Skeletal muscle tissue (tissue), 4 donors: ENCODE results near the gene SVIL. TPM values are rescaled to one million over a fixed set of nuclear protein-coding genes. Genes with fewer than 3 reads are reported as not detected.

Source experiments
- H3K27ac ChIP-seq: one replicate; pipeline ENCODE4 v1.7.0; 2013; ENCODE audit warnings: mild to moderate bottlenecking, low read depth, low read length, inconsistent platforms
- H3K27me3 ChIP-seq, 3 donors: one replicate each; pipeline ENCODE4 v1.7.0; 2013; ENCODE audit warnings: low read length in 3 of 3; ENCODE audit not compliant: control insufficient read depth in 3 of 3, insufficient read depth in 3 of 3
- H3K36me3 ChIP-seq, 3 donors: one replicate each; pipeline ENCODE4 v1.7.0; 2013; ENCODE audit warnings: low read length in 3 of 3; ENCODE audit not compliant: control insufficient read depth in 3 of 3, insufficient read depth in 3 of 3
- H3K4me1 ChIP-seq, 3 donors: one replicate each; pipeline ENCODE4 v1.7.0; 2013; ENCODE audit warnings: low read length in 3 of 3, mild to moderate bottlenecking in 3 of 3; ENCODE audit not compliant: control insufficient read depth in 3 of 3, insufficient read depth in 3 of 3
- H3K4me3 ChIP-seq, 3 donors: one replicate each; pipeline ENCODE4 v1.7.0; 2013; ENCODE audit warnings: low read length in 3 of 3
- H3K9ac ChIP-seq, 3 donors: one replicate each; pipeline ENCODE4 v1.7.0; 2013; ENCODE audit warnings: low read length in 3 of 3, mild to moderate bottlenecking in 3 of 3, moderate library complexity in 2 of 3, low read depth in 1 of 3
- H3K9me3 ChIP-seq, 3 donors: one replicate each; pipeline ENCODE4 v1.7.0; 2013; ENCODE audit warnings: low read length in 3 of 3; ENCODE audit not compliant: control insufficient read depth in 3 of 3
- total RNA-seq: library from RNA; depleted of rRNA; stranded (reverse); fragments of >200 nt; gene quantifications from one replicate; pipeline ENCODE4 v1.2.3, GENCODE V29; 2014
- donor health status: Osteomylitis.

The SVIL gene
- total RNA-seq, 1 donor from 2014 or later = 153 TPM

DNA sequence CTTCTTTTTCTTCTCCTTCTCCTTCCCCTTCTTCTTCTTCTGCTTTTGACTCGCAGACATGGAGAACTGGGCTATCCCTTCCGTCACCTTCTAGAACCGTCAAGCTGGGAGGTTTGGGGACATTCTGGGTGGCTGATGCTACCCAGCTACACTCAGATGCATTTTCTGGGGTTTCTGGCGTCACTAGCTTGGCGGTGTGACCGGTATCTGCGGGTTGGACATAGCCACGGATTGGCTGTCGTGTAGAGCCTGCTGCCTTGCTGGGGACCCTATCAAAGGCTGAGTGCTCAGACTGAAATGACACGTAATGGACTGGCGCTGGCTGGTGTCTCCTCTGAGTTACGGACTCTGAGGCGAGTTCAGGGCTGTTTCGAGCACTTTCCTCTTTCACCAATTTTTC lies 101.7 kb downstream of the SVIL start:
- Histone ChIP-seq H3K4me3 (no peak overlapping the region), H3K27me3 (no peaks in the 10 kb centered on the region), H3K9ac (no peak overlapping the region), H3K36me3 (peaks cover 37 to 46% (median 42%) of the 10 kb centered on the region in 3 donors), H3K27ac (no peak overlapping the region), H3K9me3 (no peaks in the 10 kb centered on the region), H3K4me1 (peaks cover 43 to 76% (median 60%) of the 10 kb centered on the region in 3 donors)

DNA sequence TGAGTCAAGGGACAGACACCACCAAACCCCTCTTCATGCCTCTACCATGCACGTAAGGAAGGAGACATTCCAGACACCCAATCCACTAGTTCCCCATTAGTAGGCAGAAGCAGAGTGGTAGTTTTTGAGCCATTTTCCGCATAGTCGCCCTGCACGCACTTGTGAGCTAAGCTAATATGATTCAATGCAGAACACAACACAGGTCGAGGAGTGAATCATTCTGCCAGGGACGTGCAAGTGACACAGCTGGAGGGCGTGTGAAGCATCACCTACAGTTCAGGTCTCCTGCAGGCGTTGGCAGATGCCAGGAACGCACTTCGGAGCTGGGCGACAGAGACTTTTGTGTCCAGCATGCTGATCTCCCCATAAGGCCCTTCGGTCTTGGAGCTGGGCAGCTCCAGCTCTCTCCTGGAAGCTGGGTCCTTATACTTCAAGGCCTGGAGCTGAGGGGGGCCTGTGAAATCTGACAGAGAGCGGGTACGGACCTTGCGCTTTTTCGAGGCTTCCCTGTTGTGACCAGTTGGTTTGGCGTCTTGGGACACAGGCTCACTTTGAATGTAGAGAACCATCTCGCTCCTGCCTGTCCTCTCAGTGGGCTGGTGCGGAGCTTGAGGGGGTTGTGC lies 102.4 kb downstream of the SVIL start:
- Histone ChIP-seq H3K27ac (no peak overlapping the region), H3K9ac (no peak overlapping the region), H3K27me3 (no peaks in the 10 kb centered on the region), H3K4me3 (no peak overlapping the region), H3K9me3 (no peaks in the 10 kb centered on the region), H3K4me1 (peaks cover 37 to 70% (median 55%) of the 10 kb centered on the region in 3 donors), H3K36me3 (peaks cover 37 to 47% (median 43%) of the 10 kb centered on the region in 3 donors)

DNA sequence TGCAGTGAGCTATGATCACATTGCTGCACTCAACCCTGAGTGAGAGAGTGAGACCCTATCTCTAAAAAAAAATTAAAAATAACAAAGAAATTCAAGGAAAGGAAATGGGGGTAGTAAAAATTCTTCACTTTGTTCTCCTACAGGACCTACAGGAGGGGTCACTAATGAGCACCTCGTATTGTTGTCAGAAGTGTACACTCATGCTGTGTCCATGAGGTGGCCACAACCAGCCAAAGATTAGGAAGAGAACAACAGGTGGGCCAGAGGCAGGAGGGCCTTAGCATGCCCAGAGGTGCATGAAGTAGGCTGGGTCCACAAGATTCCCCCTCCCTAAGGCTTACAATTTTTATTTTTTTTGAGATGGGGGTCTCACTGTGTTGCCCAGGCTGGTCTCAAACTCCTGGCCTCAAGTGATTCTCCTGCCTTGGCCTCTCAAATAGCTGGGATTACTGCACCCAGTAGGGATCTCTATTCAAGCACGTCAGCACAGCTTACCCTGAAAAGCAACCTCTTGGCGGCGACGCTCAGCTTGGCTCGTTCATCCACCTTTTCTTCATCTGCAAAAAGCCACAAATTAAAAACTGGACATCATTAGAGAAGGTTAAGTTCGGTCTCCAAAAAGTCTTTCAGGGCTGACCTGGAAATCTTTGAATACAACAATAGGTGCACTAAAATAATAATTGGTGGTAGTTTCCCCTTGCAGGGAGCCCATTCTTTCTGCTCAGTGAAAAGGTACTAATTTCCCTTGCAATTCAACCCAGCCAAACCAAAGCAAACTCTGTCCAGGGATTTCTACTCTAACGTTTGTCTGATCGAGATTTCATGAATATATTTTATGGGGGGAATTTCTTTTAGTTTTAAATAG lies 104.4 kb downstream of the SVIL start:
- Histone ChIP-seq H3K9me3 (no peaks in the 10 kb centered on the region), H3K27me3 (no peaks in the 10 kb centered on the region), H3K9ac (no peak overlapping the region), H3K36me3 (peaks cover 39 to 53% (median 48%) of the 10 kb centered on the region in 3 donors), H3K4me1 (peaks cover 30 to 70% (median 52%) of the 10 kb centered on the region in 3 donors), H3K27ac (peak overlapping the region; percentile 31), H3K4me3 (no peak overlapping the region)

DNA sequence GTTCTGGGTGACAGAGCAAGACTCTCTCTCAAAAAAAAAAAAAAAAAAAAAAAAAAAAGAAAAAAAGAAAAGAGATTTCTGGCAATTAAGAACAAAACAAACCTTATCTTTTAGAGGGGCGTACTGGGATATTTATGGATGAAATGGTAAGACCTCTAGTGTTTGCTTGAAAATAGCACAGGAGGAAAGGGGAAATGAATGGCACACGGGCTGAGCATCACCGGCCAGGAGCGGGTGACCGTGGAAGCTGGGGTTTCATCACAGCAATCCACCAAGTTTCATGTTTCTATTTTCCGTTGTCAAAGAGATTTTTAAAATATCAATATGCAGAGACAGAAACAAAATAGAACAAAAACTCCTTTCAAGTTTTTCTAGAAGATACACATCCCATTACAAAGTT lies 105.6 kb downstream of the SVIL start:
- Histone ChIP-seq H3K27ac (peak overlapping the region; percentile 48), H3K9ac (peak overlapping the region in 1 of 3 donors; percentile 21), H3K36me3 (peaks cover 42 to 62% (median 52%) of the 10 kb centered on the region in 3 donors), H3K27me3 (no peaks in the 10 kb centered on the region), H3K9me3 (no peaks in the 10 kb centered on the region), H3K4me1 (peaks cover 33 to 77% (median 59%) of the 10 kb centered on the region in 3 donors), H3K4me3 (no peak overlapping the region)

DNA sequence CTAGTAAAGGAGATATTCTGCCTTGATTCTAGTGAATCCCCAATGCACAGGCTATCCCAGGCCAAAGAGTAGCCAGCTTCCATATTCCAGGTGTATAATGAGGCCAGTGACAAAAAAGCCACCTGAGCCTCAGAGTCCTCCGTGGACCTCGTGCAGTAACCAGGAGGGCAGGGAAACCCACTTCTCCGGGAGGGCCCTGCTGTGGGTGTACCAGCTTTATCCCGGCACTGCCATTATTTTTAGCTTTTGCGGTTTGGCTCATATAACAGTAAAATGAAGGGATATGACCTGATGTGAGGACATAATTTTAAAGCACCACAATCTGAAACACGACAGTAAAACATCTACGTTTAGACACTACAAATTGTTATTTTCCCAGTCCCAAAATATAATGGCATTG lies 109.0 kb downstream of the SVIL start:
- Histone ChIP-seq H3K27me3 (no peaks in the 10 kb centered on the region), H3K9ac (peak overlapping the region; percentile 20 to 52 (median 32)), H3K4me3 (no peak overlapping the region), H3K27ac (peak overlapping the region; percentile 76), H3K9me3 (no peaks in the 10 kb centered on the region), H3K4me1 (peaks cover 40 to 70% (median 58%) of the 10 kb centered on the region in 3 donors), H3K36me3 (peaks cover 41 to 60% (median 60%) of the 10 kb centered on the region in 3 donors)

DNA sequence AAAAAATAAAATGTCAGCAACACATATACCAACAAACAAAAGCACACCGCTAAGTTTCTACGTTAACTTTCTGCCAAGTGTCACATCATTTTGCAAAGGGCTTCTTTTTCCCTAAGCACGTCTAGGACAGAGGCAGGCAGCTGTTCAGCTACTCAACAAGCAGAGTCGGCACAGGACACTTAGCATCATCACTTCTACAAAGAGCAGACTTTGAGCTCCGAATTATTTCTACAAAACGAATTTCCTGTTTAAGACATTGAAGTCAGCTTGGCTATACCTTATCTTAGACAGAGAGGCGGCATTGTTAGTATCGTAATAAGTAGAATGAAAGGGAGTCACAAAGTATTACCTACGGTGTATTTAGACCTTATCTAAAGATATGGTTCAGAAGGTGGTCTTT lies 110.1 kb downstream of the SVIL start:
- H3K9me3 ChIP-seq = no peaks in the 10 kb centered on the region
- no peak overlapping the region for H3K4me3 ChIP-seq
- H3K36me3 ChIP-seq = peaks cover 38 to 61% (median 53%) of the 10 kb centered on the region in 3 donors
- no peaks in the 10 kb centered on the region for H3K27me3 ChIP-seq
- H3K4me1 ChIP-seq = peaks cover 36 to 59% (median 54%) of the 10 kb centered on the region in 3 donors
- peak overlapping the region; percentile 76 for H3K27ac ChIP-seq
- H3K9ac ChIP-seq = peak overlapping the region in 1 of 3 donors; percentile 0

DNA sequence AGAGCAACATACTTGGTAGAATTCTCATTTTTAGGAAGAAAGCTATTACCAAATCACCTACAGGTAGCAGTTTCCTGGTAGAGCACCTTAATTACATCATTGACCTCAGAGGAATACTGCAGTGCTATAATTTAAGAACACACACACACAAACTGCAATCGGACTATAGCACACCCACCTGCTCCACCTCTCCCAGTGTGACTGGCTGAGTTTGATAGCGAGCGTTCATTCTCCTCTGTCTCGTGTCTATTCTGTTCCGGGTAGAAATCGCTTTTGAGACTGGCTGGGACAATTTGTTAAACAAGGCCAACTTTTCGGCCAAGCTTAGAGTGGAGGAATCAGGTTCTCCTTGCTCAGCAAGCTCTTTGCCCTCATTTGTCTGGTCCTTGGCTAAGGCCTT lies 110.5 kb downstream of the SVIL start:
- H3K27ac ChIP-seq = peak overlapping the region; percentile 76
- H3K36me3 ChIP-seq = peaks cover 38 to 61% (median 54%) of the 10 kb centered on the region in 3 donors
- peak overlapping the region in 2 of 3 donors; percentile 0 to 51 for H3K9ac ChIP-seq
- H3K4me3 ChIP-seq = no peak overlapping the region
- no peaks in the 10 kb centered on the region for H3K9me3 ChIP-seq
- H3K4me1 ChIP-seq = peaks cover 36 to 56% (median 49%) of the 10 kb centered on the region in 3 donors
- H3K27me3 ChIP-seq = no peaks in the 10 kb centered on the region

DNA sequence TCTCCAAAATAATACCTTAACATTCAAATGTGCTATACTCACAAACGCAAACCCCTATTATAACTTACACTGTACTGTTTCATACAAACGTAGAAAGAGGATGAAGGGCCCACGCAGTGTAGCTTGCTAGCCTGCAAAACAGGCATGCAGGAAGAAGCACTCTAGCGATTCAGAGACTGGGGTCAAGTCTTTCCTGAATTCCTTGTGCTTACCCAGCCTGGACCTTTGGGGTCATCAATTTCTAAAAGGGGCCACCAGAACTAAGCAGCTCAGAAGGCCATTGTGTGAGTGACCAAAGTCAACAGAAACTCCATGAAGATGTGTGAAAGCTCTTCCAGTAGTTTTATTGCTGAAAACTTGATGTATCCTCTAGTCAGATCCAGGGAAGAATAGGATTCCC lies 111.9 kb downstream of the SVIL start:
- Histone ChIP-seq H3K27me3 (no peaks in the 10 kb centered on the region), H3K4me1 (peaks cover 36 to 52% (median 50%) of the 10 kb centered on the region in 3 donors), H3K9me3 (no peaks in the 10 kb centered on the region), H3K36me3 (peaks cover 44 to 60% (median 52%) of the 10 kb centered on the region in 3 donors), H3K27ac (peak overlapping the region; percentile 42), H3K4me3 (no peak overlapping the region), H3K9ac (peak overlapping the region in 2 of 3 donors; percentile 8 to 60)

DNA sequence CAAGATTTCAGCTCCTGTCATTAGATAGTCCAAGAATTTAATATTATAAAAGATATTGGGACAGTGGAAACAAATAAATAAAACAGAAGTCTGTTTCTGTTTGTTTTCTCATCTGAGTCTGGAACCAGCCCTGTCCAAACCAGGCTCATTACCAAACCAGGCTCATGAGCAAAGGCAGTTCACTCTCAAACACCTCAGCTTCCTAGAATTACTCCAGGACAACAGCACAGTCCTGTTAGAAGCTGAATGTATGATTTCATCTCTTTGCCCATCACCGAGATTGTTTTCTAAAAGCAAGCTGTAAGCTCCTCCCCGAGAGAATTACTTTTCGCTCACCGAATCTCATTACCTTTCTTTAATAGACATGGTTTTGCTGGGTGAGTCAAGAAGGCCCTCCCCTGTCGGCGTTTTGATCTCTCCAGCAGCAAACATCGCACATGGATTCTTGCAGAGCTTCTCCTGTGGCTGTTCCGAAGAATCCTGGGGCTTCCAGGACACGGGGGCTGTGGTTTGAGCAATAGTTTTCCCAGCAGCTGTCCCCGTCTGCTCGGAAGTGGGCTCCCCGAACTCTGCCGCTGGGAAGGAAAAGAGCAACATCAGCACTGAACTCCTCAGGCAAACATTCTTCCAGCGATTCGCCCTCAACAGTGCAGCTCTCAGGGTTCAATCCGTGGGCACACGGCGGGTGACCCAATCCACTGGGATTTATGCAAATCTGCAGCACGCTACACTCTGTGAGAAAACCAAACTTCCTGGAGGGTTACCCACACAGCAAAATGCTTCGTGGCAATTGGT lies 112.5 kb downstream of the SVIL start:
- Histone ChIP-seq H3K4me1 (peaks cover 36 to 52% (median 49%) of the 10 kb centered on the region in 3 donors), H3K9me3 (no peaks in the 10 kb centered on the region), H3K9ac (peak overlapping the region in 1 of 3 donors; percentile 60), H3K4me3 (peak overlapping the region in 2 of 3 donors; percentile 5 to 29), H3K36me3 (peaks cover 44 to 63% (median 53%) of the 10 kb centered on the region in 3 donors), H3K27ac (peak overlapping the region; percentile 42), H3K27me3 (no peaks in the 10 kb centered on the region)
